SK-N-SH (cell line): ENCODE results near the gene ANKS4B.

Experiments
- EZH2phosphoT487 ChIP-seq: fragments of 200-600 bp; sonication (generic); IDR thresholded peaks from 2 replicates; pipeline ENCODE4 v1.6.1; 2017; ENCODE audit warnings: low read depth, mixed run types, mild to moderate bottlenecking, antibody characterized with exemption, moderate library complexity, borderline replicate concordance
- FOXM1 ChIP-seq: IDR thresholded peaks from 2 replicates; pipeline ENCODE4 v1.4.0; 2012; ENCODE audit warnings: low read depth, mild to moderate bottlenecking
- RAD21 ChIP-seq: IDR thresholded peaks from 2 replicates; pipeline ENCODE4 v1.6.1; 2012; ENCODE audit warnings: mild to moderate bottlenecking, low read length
- TF ChIP-seq, protein P1 (sequence below): fragments of 200-600 bp; sonication (generic); IDR thresholded peaks from 2 replicates; pipeline ENCODE4 v1.6.1; 2017; ENCODE audit warnings: antibody characterized with exemption, mild to moderate bottlenecking, moderate library complexity
- TF ChIP-seq, protein P2 (sequence below): IDR thresholded peaks from 2 replicates; pipeline ENCODE4 v1.4.0; 2012; ENCODE audit warnings: low read depth, borderline replicate concordance

DNA sequence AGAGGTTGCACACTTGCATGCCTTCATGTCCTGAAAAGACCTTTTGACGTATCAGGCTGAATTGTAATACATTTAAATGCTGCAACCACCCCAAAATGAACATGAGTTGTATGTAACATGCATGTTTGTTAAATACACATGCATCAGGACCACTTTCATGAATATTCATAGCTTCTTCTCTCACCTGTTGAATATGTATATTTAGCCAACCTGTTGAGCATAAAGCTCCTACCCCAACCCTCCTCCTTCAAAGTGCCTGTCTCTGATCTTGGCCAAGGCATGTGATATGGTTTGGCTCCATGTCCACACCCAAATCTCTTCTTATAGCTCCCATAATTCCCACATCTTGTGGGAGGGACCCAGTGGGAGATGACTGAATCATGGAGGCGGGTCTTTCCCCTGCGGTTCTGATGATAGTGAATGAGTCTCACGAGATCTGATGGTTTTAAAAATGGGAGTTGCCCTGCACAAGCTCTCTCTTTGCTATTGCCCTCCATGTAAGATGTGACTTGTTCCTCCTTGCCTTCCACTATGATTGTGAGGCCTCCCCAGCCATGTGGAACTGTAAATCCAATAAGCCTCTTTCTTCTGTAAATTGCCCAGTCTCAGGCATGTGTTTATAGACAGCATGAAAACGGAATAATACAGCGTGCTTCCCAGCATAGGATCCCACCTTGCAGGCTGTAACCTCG, 48.3 kb downstream of the ANKS4B start:
- TF ChIP-seq, protein P1, sequence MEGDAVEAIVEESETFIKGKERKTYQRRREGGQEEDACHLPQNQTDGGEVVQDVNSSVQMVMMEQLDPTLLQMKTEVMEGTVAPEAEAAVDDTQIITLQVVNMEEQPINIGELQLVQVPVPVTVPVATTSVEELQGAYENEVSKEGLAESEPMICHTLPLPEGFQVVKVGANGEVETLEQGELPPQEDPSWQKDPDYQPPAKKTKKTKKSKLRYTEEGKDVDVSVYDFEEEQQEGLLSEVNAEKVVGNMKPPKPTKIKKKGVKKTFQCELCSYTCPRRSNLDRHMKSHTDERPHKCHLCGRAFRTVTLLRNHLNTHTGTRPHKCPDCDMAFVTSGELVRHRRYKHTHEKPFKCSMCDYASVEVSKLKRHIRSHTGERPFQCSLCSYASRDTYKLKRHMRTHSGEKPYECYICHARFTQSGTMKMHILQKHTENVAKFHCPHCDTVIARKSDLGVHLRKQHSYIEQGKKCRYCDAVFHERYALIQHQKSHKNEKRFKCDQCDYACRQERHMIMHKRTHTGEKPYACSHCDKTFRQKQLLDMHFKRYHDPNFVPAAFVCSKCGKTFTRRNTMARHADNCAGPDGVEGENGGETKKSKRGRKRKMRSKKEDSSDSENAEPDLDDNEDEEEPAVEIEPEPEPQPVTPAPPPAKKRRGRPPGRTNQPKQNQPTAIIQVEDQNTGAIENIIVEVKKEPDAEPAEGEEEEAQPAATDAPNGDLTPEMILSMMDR: no peak
- TF ChIP-seq FOXM1 (no peak), EZH2phosphoT487 (no peak), RAD21 (no peak)
- TF ChIP-seq, protein P2, sequence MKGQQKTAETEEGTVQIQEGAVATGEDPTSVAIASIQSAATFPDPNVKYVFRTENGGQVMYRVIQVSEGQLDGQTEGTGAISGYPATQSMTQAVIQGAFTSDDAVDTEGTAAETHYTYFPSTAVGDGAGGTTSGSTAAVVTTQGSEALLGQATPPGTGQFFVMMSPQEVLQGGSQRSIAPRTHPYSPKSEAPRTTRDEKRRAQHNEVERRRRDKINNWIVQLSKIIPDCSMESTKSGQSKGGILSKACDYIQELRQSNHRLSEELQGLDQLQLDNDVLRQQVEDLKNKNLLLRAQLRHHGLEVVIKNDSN: no peak
